Measurements from ENCODE around the gene MRPS23.

- TF ChIP-seq CTCF (IDR thresholded peaks at IDR 0.05): no peak
- no peak for TF ChIP-seq POLR2A (IDR thresholded peaks at IDR 0.05)
Measured at GRCh38 chr17:57869617-57870282, 19.9 kb upstream of the MRPS23 start.
